ENCODE results near the gene CLIP3.

DNA sequence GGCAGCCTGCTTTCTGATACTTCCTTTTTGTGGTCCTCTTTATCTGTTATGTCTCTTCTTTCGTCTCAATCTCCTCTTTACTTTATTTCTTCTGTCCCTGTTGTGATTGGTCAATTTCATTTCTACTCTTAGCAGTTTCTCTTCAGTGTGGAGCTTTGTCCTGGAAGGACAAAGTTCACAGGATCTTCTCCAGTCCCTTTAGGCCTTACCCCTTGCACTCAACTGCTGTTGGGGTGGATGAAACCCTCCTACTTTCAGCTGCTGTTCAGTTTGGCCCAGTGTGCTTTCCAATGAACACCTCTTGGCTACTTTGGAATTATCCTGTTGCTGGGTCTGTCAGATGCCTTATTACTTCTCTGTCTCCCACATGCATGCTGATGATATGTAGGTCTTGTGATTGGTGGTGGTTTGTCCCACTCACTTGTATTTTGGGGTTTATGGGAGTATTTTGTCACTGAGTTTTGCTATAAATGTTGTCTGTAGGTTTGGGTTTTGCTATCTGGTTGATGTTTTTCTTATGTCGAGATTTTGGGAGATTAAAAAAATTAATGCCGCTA, 46.8 kb upstream of the CLIP3 start:
- TF ChIP-seq, protein P1, sequence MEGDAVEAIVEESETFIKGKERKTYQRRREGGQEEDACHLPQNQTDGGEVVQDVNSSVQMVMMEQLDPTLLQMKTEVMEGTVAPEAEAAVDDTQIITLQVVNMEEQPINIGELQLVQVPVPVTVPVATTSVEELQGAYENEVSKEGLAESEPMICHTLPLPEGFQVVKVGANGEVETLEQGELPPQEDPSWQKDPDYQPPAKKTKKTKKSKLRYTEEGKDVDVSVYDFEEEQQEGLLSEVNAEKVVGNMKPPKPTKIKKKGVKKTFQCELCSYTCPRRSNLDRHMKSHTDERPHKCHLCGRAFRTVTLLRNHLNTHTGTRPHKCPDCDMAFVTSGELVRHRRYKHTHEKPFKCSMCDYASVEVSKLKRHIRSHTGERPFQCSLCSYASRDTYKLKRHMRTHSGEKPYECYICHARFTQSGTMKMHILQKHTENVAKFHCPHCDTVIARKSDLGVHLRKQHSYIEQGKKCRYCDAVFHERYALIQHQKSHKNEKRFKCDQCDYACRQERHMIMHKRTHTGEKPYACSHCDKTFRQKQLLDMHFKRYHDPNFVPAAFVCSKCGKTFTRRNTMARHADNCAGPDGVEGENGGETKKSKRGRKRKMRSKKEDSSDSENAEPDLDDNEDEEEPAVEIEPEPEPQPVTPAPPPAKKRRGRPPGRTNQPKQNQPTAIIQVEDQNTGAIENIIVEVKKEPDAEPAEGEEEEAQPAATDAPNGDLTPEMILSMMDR (IDR thresholded peaks at IDR 0.05), result no peak
- TF ChIP-seq ZFX (IDR thresholded peaks at IDR 0.05; ENCODE audit: borderline replicate concordance), result no peak
